Kidney glomerular epithelial cell (primary cell): ENCODE data around the gene SORCS2.
A peak's percentile ranks its signal among the peaks of the same experiment; 100 is the strongest.

Experiments used
- DNase-seq: peaks from one replicate; lab custom pipeline; 2025; lab: John Stamatoyannopoulos, UW

Gene SORCS2

GRCh38 chr4:7654550-7655445 lies 462.5 kb downstream of the SORCS2 start:
- no peak for DNase-seq

GRCh38 chr4:7655511-7656243 lies 463.3 kb downstream of the SORCS2 start:
- DNase-seq: peak; percentile 61

- DNase-seq: no peak
Observed at GRCh38 chr4:7656244-7656800, 464.0 kb downstream of the SORCS2 start.

- DNase-seq: no peak
Observed at GRCh38 chr4:7657545-7658297, 465.4 kb downstream of the SORCS2 start.

- DNase-seq: peak; percentile 9
Observed at GRCh38 chr4:7658341-7659204, 466.2 kb downstream of the SORCS2 start.

- DNase-seq: no peak
Observed at GRCh38 chr4:7659429-7660175, 467.3 kb downstream of the SORCS2 start.

GRCh38 chr4:7660176-7661039 lies 468.1 kb downstream of the SORCS2 start:
- no peak for DNase-seq

GRCh38 chr4:7661066-7661748 lies 468.9 kb downstream of the SORCS2 start:
- no peak for DNase-seq

GRCh38 chr4:7661846-7662506 lies 469.6 kb downstream of the SORCS2 start:
- no peak for DNase-seq

- DNase-seq: no peak
Observed at GRCh38 chr4:7662507-7662846, 470.1 kb downstream of the SORCS2 start.

- no peak for DNase-seq
Observed at GRCh38 chr4:7663075-7663541, 470.8 kb downstream of the SORCS2 start.

- no peak for DNase-seq
Observed at GRCh38 chr4:7664106-7664505, 471.8 kb downstream of the SORCS2 start.

GRCh38 chr4:7665321-7665720 lies 473.0 kb downstream of the SORCS2 start:
- DNase-seq: no peak

- DNase-seq: no peak
Observed at GRCh38 chr4:7666011-7666410, 473.7 kb downstream of the SORCS2 start.

GRCh38 chr4:7666744-7667143 lies 474.4 kb downstream of the SORCS2 start:
- DNase-seq: no peak

GRCh38 chr4:7668271-7668670 lies 475.9 kb downstream of the SORCS2 start:
- DNase-seq: no peak

GRCh38 chr4:7668826-7669225 lies 476.5 kb downstream of the SORCS2 start:
- DNase-seq: no peak

GRCh38 chr4:7672601-7673000 lies 480.3 kb downstream of the SORCS2 start:
- DNase-seq: no peak
